ENCODE data around the gene SLIT2.

- TF ChIP-seq CTCF (IDR thresholded peaks at IDR 0.05; ENCODE audit: poor library complexity, severe bottlenecking), result no peak
- no peak for TF ChIP-seq EZH2 (IDR thresholded peaks at IDR 0.05; ENCODE audit: borderline replicate concordance, insufficient read depth, low read length, poor library complexity, severe bottlenecking)
- TF ChIP-seq POLR2AphosphoS5 (IDR thresholded peaks at IDR 0.05), result no peak
Measured at GRCh38 chr4:20265726-20266125, 14.0 kb downstream of the SLIT2 start.
